ENCODE measurements around the gene CNTN4.

The CNTN4 gene

DNA sequence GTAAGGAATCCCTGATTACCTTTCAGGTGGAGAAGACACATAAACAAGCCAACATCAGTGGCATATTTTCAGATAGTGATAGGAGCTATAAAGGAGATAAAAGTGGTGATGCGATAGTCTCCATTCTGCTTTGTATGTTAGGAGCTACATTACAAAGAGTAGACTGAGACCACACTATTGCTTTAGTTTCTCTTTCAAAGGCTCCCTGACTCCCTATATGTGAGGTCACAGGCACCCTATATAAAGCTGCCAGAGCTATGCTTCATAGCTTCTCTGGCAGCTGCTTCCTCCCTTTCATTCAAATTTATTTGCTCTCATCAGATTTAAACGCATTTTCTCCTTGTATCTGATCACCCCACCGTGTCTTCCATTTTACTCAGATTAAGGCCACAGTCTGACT is 544.9 kb downstream of the CNTN4 start:
- H3K27ac ChIP-seq (ENCODE audit: low read depth, low read length): no peak overlapping the region
- H3K4me1 ChIP-seq (ENCODE audit: control insufficient read depth in 1 of 2, insufficient read depth in 2 of 2, low read length in 2 of 2): no peaks in the 10 kb centered on the region
- H3K4me3 ChIP-seq (ENCODE audit: low read depth in 1 of 2, low read length in 2 of 2): no peak overlapping the region
- H3K9ac ChIP-seq (ENCODE audit: low read depth in 1 of 2, low read length in 2 of 2): no peak overlapping the region
- no peaks in the 10 kb centered on the region for H3K9me3 ChIP-seq (ENCODE audit: control insufficient read depth in 1 of 2, low read length in 2 of 2)
- H3K27me3 ChIP-seq (ENCODE audit: control insufficient read depth in 1 of 2, insufficient read depth in 2 of 2, low read length in 2 of 2): no peaks in the 10 kb centered on the region
- H3K36me3 ChIP-seq (ENCODE audit: control insufficient read depth in 1 of 2, insufficient read depth in 2 of 2, low read length in 2 of 2): no peaks in the 10 kb centered on the region

GRCh38 chr3:2645001-2645400 is 546.3 kb downstream of the CNTN4 start:
- Histone ChIP-seq H3K36me3 (ENCODE audit: control insufficient read depth in 1 of 2, insufficient read depth in 2 of 2, low read length in 2 of 2) (no peaks in the 10 kb centered on the region), H3K9me3 (ENCODE audit: control insufficient read depth in 1 of 2, low read length in 2 of 2) (peaks cover 0 to 6% of the 10 kb centered on the region in 2 donors), H3K4me1 (ENCODE audit: control insufficient read depth in 1 of 2, insufficient read depth in 2 of 2, low read length in 2 of 2) (no peaks in the 10 kb centered on the region), H3K4me3 (ENCODE audit: low read depth in 1 of 2, low read length in 2 of 2) (no peak overlapping the region), H3K27me3 (ENCODE audit: control insufficient read depth in 1 of 2, insufficient read depth in 2 of 2, low read length in 2 of 2) (no peaks in the 10 kb centered on the region), H3K27ac (ENCODE audit: low read depth, low read length) (no peak overlapping the region), H3K9ac (ENCODE audit: low read depth in 1 of 2, low read length in 2 of 2) (no peak overlapping the region)

DNA sequence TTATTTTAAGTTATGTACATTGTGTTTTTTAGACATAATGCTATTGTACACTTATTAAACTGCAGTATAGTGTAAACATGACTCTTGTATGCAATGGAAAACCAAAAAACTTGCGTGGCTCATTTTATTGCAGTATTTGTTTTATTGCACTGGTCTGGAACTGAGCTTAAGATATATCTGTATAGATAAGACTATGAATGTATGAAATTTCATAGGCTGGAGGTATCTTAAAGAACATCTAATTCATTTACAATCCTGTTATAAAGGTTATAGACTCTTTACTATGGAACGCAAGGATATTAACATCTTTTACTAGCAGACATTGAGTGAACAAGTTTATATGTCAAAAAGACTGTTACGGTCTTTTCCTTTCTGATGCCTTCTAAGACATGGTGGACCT is 552.1 kb downstream of the CNTN4 start:
- H3K27ac ChIP-seq (ENCODE audit: low read depth, low read length): no peak overlapping the region
- H3K9me3 ChIP-seq (ENCODE audit: control insufficient read depth in 1 of 2, low read length in 2 of 2): peaks cover 0 to 6% of the 10 kb centered on the region in 2 donors
- H3K9ac ChIP-seq (ENCODE audit: low read depth in 1 of 2, low read length in 2 of 2): no peak overlapping the region
- H3K36me3 ChIP-seq (ENCODE audit: control insufficient read depth in 1 of 2, insufficient read depth in 2 of 2, low read length in 2 of 2): no peaks in the 10 kb centered on the region
- H3K4me3 ChIP-seq (ENCODE audit: low read depth in 1 of 2, low read length in 2 of 2): no peak overlapping the region
- no peaks in the 10 kb centered on the region for H3K4me1 ChIP-seq (ENCODE audit: control insufficient read depth in 1 of 2, insufficient read depth in 2 of 2, low read length in 2 of 2)
- no peaks in the 10 kb centered on the region for H3K27me3 ChIP-seq (ENCODE audit: control insufficient read depth in 1 of 2, insufficient read depth in 2 of 2, low read length in 2 of 2)

DNA sequence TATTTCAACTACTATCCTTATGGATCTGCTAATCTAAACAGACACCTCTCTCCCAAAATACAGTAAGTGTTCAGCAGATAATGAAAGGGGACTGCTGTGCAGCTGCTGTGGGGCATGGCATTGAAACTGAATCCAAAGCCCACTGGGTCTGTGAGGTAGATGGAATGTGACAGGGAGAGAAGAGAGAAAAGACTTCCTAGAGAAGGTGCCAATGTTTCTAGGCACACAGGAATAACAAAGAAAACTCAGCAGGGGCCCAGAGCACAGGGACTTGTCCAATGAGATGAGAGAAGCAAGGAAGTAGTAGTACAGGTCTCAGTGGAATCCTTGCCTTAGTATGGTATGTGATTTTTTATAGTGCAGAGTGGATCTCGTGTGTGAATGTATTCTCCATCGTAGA is 553.7 kb downstream of the CNTN4 start:
- peaks cover 0 to 6% of the 10 kb centered on the region in 2 donors for H3K9me3 ChIP-seq (ENCODE audit: control insufficient read depth in 1 of 2, low read length in 2 of 2)
- no peak overlapping the region for H3K27ac ChIP-seq (ENCODE audit: low read depth, low read length)

DNA sequence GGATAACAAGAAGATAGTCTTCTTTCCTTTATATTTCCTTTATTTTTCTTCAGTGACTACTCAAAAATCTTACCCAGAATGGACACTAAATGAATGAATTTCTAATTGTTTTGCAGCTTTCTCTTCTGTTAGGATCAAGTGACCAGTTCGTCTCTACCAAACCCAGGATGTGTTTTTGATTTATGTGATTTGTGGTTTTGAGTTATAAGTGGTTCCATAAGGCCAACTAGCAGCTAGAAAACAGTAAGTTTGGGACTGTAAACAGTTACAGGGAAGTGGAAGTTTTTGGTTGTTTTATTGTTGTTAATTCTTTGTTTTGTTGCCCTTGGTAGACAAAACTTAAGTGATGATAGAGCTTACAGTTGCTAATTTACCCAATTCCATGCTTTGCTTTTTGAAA is 555.0 kb downstream of the CNTN4 start:
- Histone ChIP-seq H3K4me1 (ENCODE audit: control insufficient read depth in 1 of 2, insufficient read depth in 2 of 2, low read length in 2 of 2) (no peaks in the 10 kb centered on the region), H3K27me3 (ENCODE audit: control insufficient read depth in 1 of 2, insufficient read depth in 2 of 2, low read length in 2 of 2) (no peaks in the 10 kb centered on the region), H3K36me3 (ENCODE audit: control insufficient read depth in 1 of 2, insufficient read depth in 2 of 2, low read length in 2 of 2) (no peaks in the 10 kb centered on the region), H3K9ac (ENCODE audit: low read depth in 1 of 2, low read length in 2 of 2) (no peak overlapping the region), H3K27ac (ENCODE audit: low read depth, low read length) (no peak overlapping the region), H3K9me3 (ENCODE audit: control insufficient read depth in 1 of 2, low read length in 2 of 2) (peaks cover 0 to 6% of the 10 kb centered on the region in 2 donors), H3K4me3 (ENCODE audit: low read depth in 1 of 2, low read length in 2 of 2) (no peak overlapping the region)

More for the DNA sequence above, 553.7 kb downstream of the CNTN4 start:
- no peak overlapping the region for H3K9ac ChIP-seq (ENCODE audit: low read depth in 1 of 2, low read length in 2 of 2)
- no peaks in the 10 kb centered on the region for H3K4me1 ChIP-seq (ENCODE audit: control insufficient read depth in 1 of 2, insufficient read depth in 2 of 2, low read length in 2 of 2)
- no peak overlapping the region for H3K4me3 ChIP-seq (ENCODE audit: low read depth in 1 of 2, low read length in 2 of 2)
- no peaks in the 10 kb centered on the region for H3K27me3 ChIP-seq (ENCODE audit: control insufficient read depth in 1 of 2, insufficient read depth in 2 of 2, low read length in 2 of 2)
- H3K36me3 ChIP-seq (ENCODE audit: control insufficient read depth in 1 of 2, insufficient read depth in 2 of 2, low read length in 2 of 2): no peaks in the 10 kb centered on the region

DNA sequence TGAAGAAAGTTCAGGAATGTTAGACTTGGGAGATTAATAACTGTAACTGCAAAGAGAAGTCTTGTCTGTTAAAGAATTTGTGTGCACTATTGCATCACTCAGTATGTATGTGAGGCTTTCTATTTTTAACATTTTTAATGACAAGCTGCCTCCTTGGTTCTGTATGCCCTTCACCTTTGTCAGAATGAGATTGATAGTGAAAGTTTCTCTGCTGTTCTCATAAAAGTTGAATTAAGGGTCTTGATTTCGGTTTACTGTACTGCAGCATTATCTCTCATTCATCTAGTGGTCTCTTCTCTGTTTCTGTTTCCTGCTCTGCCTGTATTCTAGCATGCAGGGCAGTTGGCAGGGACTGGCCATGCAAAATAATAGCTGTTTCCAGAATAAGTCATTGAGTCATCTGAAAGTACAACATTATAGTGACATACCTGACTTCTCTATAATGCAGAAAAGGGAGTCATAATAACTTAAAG is 556.6 kb downstream of the CNTN4 start:
- Histone ChIP-seq H3K9me3 (ENCODE audit: control insufficient read depth in 1 of 2, low read length in 2 of 2) (no peaks in the 10 kb centered on the region), H3K27me3 (ENCODE audit: control insufficient read depth in 1 of 2, insufficient read depth in 2 of 2, low read length in 2 of 2) (no peaks in the 10 kb centered on the region), H3K4me3 (ENCODE audit: low read depth in 1 of 2, low read length in 2 of 2) (no peak overlapping the region), H3K9ac (ENCODE audit: low read depth in 1 of 2, low read length in 2 of 2) (no peak overlapping the region), H3K27ac (ENCODE audit: low read depth, low read length) (no peak overlapping the region), H3K36me3 (ENCODE audit: control insufficient read depth in 1 of 2, insufficient read depth in 2 of 2, low read length in 2 of 2) (no peaks in the 10 kb centered on the region), H3K4me1 (ENCODE audit: control insufficient read depth in 1 of 2, insufficient read depth in 2 of 2, low read length in 2 of 2) (no peaks in the 10 kb centered on the region)

GRCh38 chr3:2656806-2657777 is 558.4 kb downstream of the CNTN4 start:
- Histone ChIP-seq H3K9ac (ENCODE audit: low read depth in 1 of 2, low read length in 2 of 2) (no peak overlapping the region), H3K9me3 (ENCODE audit: control insufficient read depth in 1 of 2, low read length in 2 of 2) (no peaks in the 10 kb centered on the region), H3K4me3 (ENCODE audit: low read depth in 1 of 2, low read length in 2 of 2) (no peak overlapping the region), H3K36me3 (ENCODE audit: control insufficient read depth in 1 of 2, insufficient read depth in 2 of 2, low read length in 2 of 2) (no peaks in the 10 kb centered on the region), H3K27ac (ENCODE audit: low read depth, low read length) (no peak overlapping the region), H3K27me3 (ENCODE audit: control insufficient read depth in 1 of 2, insufficient read depth in 2 of 2, low read length in 2 of 2) (no peaks in the 10 kb centered on the region), H3K4me1 (ENCODE audit: control insufficient read depth in 1 of 2, insufficient read depth in 2 of 2, low read length in 2 of 2) (no peaks in the 10 kb centered on the region)

DNA sequence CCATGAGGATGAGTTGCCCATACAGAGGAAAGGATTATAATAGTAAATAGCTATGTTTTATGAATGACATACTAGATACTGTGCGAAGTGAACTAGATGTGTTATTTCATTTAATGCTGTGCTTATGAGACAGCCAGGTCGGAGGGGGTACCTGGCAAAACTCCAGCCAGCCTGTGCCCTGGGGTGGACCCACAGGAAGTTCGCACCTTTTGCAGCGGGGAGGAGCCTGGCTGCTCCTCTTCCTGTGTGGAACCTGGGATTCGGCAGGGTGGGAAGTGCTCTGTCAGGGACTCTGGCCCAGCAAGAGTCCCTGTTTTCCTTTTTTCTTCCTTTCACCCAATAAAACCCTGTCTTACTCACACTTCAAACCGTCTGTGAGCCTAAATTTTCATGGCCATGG is 559.3 kb downstream of the CNTN4 start:
- no peaks in the 10 kb centered on the region for H3K4me1 ChIP-seq (ENCODE audit: control insufficient read depth in 1 of 2, insufficient read depth in 2 of 2, low read length in 2 of 2)
- no peak overlapping the region for H3K27ac ChIP-seq (ENCODE audit: low read depth, low read length)
- H3K9ac ChIP-seq (ENCODE audit: low read depth in 1 of 2, low read length in 2 of 2): no peak overlapping the region
- no peak overlapping the region for H3K4me3 ChIP-seq (ENCODE audit: low read depth in 1 of 2, low read length in 2 of 2)
- H3K9me3 ChIP-seq (ENCODE audit: control insufficient read depth in 1 of 2, low read length in 2 of 2): no peaks in the 10 kb centered on the region
- no peaks in the 10 kb centered on the region for H3K36me3 ChIP-seq (ENCODE audit: control insufficient read depth in 1 of 2, insufficient read depth in 2 of 2, low read length in 2 of 2)
- no peaks in the 10 kb centered on the region for H3K27me3 ChIP-seq (ENCODE audit: control insufficient read depth in 1 of 2, insufficient read depth in 2 of 2, low read length in 2 of 2)

DNA sequence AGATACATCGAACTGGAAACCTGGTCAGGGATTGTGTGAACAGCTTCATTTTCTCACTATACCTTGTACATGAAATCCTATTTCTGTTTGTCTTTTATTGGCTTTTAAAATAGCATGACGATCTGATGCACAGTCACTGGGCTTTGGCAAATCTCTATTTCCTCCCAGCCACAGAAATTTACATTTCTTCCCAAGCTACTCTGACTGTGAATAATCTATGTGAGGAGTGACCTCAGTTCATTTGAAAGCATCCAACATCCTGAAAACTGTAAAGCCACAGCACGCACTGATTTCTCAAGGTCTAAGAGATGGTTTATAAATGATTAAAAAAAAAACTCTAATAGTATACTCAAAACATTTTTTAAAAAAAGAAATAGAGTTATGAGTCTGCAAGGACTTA is 561.2 kb downstream of the CNTN4 start:
- H3K27me3 ChIP-seq (ENCODE audit: control insufficient read depth in 1 of 2, insufficient read depth in 2 of 2, low read length in 2 of 2): no peaks in the 10 kb centered on the region

GRCh38 chr3:2661078-2661477 is 562.4 kb downstream of the CNTN4 start:
- Histone ChIP-seq H3K4me1 (ENCODE audit: control insufficient read depth in 1 of 2, insufficient read depth in 2 of 2, low read length in 2 of 2) (no peaks in the 10 kb centered on the region), H3K27ac (ENCODE audit: low read depth, low read length) (no peak overlapping the region), H3K27me3 (ENCODE audit: control insufficient read depth in 1 of 2, insufficient read depth in 2 of 2, low read length in 2 of 2) (no peaks in the 10 kb centered on the region), H3K4me3 (ENCODE audit: low read depth in 1 of 2, low read length in 2 of 2) (no peak overlapping the region), H3K9me3 (ENCODE audit: control insufficient read depth in 1 of 2, low read length in 2 of 2) (no peaks in the 10 kb centered on the region), H3K9ac (ENCODE audit: low read depth in 1 of 2, low read length in 2 of 2) (no peak overlapping the region), H3K36me3 (ENCODE audit: control insufficient read depth in 1 of 2, insufficient read depth in 2 of 2, low read length in 2 of 2) (no peaks in the 10 kb centered on the region)

More for the DNA sequence above, 561.2 kb downstream of the CNTN4 start:
- no peaks in the 10 kb centered on the region for H3K36me3 ChIP-seq (ENCODE audit: control insufficient read depth in 1 of 2, insufficient read depth in 2 of 2, low read length in 2 of 2)
- H3K27ac ChIP-seq (ENCODE audit: low read depth, low read length): no peak overlapping the region
- H3K4me1 ChIP-seq (ENCODE audit: control insufficient read depth in 1 of 2, insufficient read depth in 2 of 2, low read length in 2 of 2): no peaks in the 10 kb centered on the region
- no peaks in the 10 kb centered on the region for H3K9me3 ChIP-seq (ENCODE audit: control insufficient read depth in 1 of 2, low read length in 2 of 2)
- no peak overlapping the region for H3K4me3 ChIP-seq (ENCODE audit: low read depth in 1 of 2, low read length in 2 of 2)
- no peak overlapping the region for H3K9ac ChIP-seq (ENCODE audit: low read depth in 1 of 2, low read length in 2 of 2)
